Stimulated activated CD4-positive, alpha-beta T cell treated with anti-CD3 and anti-CD28 coated beads, Interleukin-4, amount 100 ng/mL, for 4 hours (primary cell): ENCODE results near the gene HDAC4.
A peak's percentile ranks its signal among the peaks of the same experiment; 100 is the strongest.

ENCODE experiments used
- DNase-seq, 2 experiments: peaks; one replicate each; pipeline ENCODE4 v3.0.0-alpha.2; 2020

Gene HDAC4

GRCh38 chr2:239159476-239159911, 241.3 kb downstream of the HDAC4 start:
- DNase-seq = no peak

DNA sequence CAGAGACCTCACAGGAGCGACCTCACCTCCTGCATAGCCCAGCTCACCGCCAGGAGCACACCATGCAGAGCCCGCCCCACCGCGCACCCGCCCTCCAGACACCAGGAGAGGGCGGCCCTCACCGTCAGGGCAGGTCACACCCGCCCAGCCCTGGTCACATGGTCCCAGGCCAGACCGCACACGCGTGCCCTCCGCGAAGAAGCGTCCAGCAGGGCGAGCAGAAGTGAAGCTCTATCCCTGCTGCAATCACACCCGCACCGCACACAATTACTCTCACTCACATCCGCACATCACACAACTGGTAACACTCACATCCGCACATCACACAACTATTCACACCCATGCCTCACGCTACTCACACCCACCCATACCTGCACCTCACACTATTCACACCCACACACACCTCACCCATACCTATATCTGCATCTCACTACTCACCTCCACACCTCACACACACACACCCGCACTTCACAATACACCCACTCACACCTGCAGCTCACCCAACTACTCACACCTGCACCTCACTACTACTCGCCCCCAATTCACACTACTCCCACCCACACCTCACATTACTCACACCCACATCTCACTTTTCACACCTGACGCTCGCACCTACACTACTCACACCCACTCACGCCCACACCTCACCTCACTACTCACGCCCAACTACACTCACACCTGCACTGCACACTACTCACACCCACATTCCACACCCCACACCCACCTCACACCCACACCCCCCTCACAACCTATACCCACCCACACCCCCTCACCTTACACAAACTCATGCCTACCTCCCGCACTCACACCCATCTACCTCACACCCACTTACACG, 242.0 kb downstream of the HDAC4 start:
- DNase-seq = no peak

GRCh38 chr2:239157771-239158170, 243.0 kb downstream of the HDAC4 start:
- DNase-seq = no peak

- DNase-seq = no peak
Measured at GRCh38 chr2:239157269-239157668, 243.6 kb downstream of the HDAC4 start.

DNA sequence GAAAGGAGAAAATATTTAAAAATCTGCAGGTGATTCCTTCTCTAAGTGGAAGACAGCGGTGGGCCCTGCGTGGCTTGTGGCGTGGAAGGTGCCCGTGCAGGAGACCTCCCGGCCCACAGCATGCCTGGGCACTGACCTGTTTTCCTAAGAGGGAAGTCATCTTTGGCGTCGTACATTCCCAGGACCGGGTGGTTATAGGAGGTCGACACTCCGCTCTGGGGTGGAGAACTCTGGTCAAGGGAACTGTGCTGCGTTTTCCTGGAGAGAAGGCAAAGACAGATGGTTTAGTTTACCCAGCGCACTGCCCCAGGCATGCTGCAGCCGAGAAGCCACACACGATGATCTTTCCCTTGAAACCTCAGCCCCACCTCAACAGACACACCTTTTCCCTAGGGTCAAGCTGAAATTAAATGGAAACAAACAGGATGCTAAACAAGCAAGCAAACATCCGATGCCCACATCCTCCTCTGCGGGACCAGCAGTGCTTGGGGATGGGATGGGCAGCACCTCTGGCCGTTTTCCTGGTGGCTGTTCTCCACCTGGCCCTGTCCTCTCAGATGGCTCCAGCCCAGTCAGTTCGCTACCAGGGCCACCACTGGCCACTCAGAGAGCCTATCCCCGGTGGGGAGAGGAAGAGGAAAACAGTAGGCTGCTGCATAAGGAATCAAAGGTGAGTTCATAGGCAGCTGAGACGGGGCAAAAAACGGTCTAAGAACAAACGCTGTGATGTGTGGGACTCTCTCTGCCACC, 244.1 kb downstream of the HDAC4 start:
- DNase-seq = no peak

DNA sequence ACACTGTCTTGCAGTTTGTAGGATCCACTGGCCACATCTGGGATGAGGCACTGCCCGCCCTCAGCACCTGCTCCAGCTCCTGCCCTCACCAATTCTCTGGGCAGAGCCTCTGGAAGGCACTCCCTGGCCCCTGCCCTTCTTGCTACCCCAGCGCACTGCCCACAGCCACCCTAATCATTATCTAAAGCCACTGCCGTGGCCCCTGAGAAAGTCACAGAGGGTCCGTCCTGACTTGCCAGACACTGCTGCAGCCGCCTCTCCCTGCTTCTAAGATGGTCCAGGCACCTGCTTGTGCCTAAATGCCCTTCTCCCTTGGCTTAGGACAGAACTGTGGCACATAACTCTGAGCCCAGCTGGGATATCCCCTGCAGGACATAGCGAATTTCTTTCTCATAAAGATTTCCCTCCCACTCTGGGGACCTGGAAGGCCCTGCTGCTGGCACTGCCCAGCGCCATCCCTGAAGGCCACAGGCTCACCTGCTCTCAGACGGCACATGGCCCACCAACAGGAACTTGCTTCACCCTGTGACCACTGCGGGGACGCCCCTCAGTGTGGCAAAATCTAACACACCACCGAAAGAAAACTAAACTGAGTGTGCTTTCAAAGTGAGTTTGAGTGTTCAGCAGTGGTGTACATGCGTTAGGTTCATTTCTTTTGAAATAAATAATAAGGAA, 244.9 kb downstream of the HDAC4 start:
- no peak for DNase-seq

DNA sequence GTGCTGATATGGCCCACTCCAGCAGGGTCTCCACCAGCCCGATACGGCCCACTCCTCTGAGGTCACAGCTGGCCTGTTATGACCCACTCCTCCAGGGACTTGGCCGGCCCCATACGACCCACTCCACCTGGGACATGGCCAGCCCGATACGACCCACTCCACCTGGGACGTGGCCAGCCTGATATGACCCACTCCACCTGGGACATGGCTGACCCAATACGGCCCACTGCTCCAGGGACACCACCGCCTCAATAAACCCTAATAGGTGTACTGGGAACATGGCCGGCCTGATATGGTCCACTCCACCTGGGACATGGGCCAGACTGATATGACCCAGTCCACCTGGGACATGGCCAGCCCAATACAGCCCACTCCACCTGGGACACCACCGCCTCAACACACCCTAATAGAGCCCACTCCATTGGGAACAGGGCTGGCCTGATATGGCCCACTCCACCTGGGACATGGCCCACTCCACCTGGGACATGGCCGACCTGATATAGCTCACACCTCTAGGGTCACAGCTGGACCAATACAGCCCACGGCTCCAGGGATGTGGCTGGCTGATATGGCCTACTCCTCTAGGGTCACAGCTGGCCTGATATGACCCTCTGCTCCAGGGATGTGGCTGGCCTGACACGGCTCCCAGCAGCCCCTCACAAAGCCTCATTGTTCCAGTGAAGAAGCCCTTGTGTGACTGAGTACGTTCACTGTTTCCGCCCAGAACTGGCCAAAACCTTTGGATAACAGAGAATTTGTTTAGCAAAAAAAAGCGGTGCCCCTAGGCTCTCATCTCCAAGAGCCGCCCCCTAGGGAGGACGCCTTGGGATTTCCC, 245.6 kb downstream of the HDAC4 start:
- no peak for DNase-seq

DNA sequence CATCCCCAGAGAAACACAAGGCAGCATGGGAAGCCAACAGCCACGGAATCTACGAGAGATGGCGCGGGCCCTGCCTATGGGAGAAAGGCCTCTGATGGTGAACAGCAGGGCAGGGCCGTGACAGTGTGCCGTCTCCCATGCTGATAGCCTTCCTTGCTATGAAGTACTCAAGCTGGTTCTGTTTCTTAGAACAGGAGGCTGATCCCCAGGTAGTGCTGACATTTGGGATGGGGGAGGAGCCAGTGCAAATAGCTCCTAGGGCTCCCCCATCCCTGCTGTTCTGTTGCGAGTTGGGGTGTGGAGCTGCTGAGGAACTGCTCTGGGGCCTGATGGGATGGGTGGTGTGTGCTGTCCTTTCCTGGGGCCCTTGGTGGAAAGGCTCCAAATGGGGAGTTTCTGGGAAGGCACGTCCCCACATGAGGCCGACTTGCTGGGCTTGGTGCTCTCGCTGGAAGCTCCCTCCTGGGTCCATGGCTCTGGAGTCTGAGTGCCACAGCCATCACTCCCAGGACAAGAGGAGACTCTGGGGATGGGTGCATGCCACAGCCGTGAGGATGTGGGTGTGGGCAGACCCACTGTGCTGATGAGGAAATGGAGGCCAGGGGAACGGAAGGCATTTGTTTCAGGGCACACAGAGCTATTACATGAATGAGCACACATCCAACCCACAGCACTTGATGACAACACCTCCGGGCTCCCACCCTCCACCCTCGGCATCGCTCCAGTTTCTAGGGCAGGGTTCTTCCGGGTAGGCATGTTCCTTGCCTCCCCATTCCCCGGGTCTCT, 246.8 kb downstream of the HDAC4 start:
- DNase-seq = no peak

DNA sequence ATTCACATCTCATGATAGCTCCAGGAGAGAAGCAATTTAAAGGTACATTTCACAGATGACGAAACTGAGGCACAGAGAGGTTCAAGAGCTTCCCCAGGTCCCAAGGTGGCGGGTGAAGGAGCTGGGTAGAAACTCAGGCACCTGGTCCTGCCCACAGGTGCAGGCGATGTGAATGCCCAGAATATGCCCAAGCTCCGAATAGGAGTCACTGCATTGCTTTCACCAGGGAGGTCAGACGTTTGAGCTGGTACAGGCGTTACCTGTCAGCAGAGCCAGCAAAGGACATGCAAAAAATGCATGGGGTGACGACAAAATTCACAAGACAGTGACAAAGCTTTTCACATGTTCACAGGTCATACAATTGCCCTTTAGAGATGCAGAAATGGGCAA, 247.9 kb downstream of the HDAC4 start:
- DNase-seq = no peak

GRCh38 chr2:239152239-239152915, 248.4 kb downstream of the HDAC4 start:
- DNase-seq = no peak

DNA sequence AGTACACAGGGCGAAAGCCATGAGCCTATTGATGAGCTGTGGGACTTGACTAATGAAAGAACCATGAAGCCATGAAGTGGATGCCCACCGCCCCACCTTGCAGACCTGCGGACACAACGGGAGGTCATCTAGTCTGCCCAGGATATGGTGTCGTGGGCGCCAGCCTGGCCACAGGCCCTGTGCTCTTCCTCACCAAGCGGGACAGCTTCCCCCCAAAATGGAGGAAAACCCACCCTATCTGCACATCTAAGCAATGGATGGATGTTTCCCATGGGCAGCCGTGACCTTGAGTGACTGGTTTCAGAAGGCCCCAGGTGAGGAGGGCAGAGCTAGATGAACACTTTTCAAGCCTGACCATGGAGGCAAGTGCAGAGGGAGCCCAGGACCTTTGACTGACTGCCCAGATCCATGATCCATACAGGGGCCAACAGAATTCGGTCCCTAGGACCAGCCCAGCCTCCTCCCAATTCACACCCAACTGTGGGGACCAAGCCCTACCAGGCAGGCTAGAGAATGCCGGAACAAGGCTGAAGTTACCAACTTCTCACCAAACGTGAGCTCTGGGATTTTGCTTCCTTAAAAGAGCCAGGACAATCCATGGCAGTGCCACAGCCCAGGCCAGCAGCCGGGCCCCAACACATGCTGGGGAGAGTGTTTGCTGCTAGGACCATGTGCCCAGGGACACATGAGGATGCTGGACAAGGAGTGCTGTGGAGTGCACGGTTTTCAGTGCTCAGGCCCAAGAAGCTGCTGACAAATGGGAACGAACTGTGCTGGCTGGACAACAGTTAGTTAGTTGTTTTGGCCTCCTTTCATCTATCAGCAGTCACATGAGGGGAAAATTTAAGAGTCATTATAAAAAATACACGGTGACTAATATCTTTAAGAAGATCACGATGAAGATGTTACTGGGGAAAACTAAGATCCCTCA, 249.4 kb downstream of the HDAC4 start:
- DNase-seq = no peak

DNA sequence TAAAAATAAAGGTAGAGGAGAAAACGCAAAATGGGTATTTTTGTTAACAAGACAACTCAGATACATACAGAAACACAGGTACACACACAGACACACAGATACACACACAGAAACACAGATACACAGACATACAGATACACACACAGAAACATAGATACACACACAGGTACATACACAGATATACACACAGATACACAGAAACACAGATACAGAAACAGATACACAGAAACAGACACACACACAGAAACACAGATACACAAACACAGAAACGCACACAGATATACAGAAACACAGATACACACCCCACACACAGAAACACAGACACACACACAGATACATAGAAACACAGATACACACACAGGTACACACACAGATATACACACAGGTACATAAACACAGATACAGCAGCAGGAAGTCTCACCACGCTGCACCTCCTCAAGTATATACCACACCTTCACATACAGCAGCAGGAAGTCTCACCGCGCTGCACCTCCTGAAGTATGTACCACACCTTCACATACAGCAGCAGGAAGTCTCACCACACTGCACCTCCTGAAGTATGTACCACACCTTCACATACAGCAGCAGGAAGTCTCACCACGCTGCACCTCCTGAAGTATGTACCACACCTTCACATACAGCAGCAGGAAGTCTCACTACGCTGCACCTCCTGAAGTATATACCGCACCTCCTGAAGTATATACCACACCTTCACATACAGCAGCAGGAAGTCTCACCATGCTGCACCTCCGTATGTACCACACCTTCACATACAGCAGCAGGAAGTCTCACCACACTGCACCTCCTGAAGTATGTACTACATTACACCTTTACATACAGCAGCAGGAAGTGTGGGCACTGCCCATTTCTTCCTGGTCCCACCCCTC, 250.5 kb downstream of the HDAC4 start:
- peak in 1 of 2 experiments; percentile 14 for DNase-seq

DNA sequence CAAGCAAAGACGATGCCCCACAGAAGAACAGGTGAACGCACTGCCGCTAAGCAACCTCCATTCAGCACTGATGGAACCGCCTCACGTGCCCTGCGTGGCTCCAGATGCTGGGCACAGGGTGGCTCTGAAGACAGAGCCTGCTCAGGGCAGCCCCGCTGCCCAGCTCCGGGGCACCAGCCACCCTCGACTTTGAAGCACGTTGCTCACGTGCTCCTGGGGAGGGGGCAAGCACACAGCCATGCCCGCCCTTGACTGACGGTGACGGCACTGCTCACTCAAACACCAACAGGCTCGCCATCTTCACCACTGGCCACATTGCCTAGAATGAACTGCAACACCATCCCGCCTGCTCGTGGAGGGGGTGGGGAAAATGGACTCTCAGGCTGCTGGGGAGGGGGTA, 251.3 kb downstream of the HDAC4 start:
- DNase-seq = no peak

- no peak for DNase-seq
Measured at GRCh38 chr2:239148495-239149200, 252.2 kb downstream of the HDAC4 start.

GRCh38 chr2:239147376-239147775, 253.4 kb downstream of the HDAC4 start:
- no peak for DNase-seq

DNA sequence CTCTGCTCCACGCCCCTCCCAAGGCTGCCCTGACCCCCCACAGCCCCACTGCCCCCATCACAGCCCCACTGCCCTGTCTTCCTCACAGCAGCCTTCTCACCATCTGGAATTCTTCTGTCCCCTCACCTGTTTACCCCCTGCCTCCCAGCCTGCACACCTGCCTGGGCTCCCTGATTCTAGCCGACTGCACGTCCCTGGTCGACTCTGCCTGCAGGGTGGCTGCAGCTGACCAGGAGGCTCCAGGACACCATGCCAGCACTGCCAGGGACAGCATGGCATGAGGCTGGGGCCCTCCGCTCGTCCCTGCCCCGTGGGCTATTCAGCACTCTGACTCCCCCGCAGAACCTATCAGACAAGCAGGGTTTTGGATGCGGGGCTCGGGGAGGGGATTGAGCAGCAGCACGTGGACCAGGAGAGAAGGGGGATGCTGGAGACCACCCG, 254.1 kb downstream of the HDAC4 start:
- DNase-seq = no peak

DNA sequence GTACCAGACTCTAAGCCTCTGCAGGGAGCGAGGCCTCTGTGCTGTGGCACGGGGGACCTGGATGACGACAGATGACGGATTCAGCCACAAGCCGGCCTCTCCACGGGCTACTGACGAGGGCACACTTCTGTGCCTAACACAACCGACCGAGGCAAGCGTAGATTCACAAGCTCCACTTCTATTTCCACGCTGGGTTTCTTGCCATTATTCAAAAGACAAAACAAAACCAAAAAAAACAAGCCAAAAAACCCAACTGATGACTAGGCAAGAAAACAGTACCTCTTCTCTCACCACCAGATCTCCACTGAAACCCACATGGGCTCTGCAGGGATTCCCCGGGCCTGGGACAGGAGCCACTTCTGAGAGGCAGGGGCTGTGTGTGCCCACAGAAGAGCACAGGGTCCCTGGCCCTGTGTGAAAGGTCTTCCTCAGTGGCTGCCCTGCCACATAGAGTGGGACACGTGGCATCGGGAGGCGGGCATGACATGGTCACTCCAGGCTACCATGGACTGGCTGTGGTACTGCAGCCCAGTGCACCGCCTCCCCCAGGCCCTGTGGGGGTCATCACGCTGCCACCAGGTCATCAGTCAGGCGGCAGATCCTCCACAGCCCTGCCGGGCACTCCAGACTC, 254.7 kb downstream of the HDAC4 start:
- no peak for DNase-seq

GRCh38 chr2:239145601-239146000, 255.2 kb downstream of the HDAC4 start:
- no peak for DNase-seq
